GM12801 (cell line): ENCODE data around the gene SDC4.

Experiments used
- TF ChIP-seq, protein P1 (sequence below): IDR thresholded peaks from one replicate; pipeline ENCODE4 v1.5.1; 2011; ENCODE audit warnings: control low read depth; ENCODE audit not compliant: insufficient read length; ENCODE audit errors: extremely low read depth

The SDC4 gene

DNA sequence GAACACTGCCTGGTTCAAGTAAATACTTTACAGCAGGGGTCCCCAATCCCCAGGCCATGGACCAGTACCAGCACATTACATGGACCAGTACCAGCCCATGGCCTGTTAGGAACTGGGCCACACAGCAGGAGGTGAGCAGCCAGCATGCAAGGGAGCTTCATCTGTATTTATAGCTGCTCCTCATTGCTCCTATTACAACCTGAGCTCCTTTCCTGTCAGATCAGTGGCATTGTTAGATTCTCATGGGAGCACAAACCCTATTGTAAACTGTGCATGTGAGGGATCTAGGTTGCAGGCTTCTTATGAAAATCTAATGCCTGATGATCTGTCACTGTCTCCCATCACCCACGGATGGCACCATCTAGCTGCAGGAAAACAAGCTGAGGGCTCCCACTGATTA is 53.6 kb downstream of the SDC4 start:
- TF ChIP-seq, protein P1, sequence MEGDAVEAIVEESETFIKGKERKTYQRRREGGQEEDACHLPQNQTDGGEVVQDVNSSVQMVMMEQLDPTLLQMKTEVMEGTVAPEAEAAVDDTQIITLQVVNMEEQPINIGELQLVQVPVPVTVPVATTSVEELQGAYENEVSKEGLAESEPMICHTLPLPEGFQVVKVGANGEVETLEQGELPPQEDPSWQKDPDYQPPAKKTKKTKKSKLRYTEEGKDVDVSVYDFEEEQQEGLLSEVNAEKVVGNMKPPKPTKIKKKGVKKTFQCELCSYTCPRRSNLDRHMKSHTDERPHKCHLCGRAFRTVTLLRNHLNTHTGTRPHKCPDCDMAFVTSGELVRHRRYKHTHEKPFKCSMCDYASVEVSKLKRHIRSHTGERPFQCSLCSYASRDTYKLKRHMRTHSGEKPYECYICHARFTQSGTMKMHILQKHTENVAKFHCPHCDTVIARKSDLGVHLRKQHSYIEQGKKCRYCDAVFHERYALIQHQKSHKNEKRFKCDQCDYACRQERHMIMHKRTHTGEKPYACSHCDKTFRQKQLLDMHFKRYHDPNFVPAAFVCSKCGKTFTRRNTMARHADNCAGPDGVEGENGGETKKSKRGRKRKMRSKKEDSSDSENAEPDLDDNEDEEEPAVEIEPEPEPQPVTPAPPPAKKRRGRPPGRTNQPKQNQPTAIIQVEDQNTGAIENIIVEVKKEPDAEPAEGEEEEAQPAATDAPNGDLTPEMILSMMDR: no peak

DNA sequence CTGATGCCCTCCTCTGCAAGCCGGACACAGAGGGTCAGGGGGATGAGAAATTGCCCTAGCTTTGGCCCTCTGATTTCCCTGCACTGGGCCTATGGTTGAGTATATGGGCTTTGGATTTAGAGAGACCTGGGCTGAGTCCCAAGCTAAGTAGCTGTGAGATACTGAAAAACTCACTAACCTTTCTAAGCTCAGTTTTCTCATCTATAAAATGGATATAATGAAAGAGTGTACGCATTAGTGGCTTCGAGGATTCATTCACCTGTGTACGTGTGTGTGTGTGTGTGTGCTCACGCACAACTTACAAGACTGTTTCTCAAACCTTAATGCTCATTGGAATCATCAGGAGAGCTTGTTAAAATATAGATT is 54.2 kb downstream of the SDC4 start:
- TF ChIP-seq, protein P1: no peak

DNA sequence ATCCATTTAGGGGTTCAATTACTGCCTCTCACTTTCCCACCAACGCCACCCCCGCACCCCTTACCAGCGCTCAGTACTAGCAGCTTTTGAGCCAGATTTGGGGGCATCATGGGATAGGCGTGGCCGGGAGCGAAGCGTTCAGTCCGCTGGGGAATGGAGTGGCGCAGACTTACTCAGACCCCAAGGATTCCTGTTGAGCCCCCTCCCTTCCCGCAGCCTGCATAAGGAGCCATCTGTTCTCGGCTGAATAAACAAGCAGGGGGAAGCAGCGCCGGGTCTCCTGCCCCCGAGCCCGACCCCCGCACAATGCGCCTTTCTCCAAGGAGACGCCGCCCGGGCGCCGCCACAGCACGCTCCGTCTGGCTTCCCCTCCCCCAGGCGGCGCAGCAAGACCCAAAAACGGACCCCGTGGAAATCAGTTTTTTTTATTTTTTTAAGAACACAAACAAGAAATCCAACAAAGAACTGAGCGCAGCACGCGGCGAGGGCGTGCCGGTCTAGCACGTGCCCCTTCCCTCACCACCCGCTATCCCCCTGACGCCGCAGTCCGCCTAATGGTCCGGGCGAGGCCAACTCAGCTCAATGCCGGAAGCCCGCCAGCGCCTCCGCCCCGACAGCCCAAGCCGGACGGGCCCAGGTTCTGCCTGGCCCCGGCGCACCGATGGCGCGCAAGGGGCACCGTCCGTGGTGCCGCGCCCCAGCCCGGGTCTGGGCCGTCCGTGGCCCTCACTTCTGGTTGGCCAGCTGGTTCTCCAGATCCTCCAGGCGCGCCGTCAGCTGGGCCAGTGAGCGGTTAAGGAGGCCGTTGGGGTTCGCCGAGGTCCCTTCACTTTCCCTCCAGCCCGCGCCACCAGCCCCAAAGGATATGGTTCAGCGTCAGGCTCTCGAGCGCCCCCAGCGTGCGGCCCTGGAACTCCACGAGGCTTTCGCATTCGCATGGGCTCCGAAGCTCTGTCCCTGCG is 54.9 kb downstream of the SDC4 start:
- TF ChIP-seq, protein P1: no peak

DNA sequence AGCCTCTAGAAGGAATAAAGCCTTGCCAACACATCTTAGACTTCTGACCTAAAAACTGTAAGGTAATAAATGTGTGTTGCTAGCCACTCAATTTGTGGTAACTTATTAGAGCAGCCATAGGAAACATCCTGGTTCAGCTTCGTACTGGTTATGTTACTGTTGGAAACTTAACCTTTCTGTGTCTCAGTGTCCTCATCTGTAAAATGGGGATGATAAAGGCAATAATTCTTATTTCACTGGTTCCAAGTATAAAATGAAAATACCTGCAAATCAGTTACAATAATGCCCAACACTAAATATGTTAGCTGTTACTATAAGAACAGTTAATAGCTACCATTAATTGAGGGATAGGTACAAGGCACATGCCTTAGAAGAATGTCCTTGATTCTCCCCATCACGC is 55.9 kb downstream of the SDC4 start:
- TF ChIP-seq, protein P1: no peak

DNA sequence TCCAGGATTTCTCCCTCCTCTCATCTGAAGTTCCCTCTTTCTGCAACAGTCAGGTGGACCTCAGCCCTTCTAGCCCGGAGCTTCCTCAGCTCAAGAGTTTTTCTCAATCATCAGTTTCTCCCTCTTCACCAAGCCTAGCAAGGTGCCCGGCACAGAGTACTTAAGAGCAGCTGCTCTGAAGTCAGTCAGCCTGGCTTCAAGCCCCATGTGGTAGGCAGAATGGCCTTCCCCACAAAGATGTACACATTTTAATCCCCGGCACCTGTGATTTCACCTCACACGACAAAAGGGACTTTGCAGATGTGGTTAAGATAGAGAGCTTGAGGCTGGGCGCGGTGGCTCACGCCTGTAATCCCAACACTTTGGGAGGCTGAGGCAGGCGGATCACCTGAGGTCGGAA is 56.7 kb downstream of the SDC4 start:
- TF ChIP-seq, protein P1: no peak

DNA sequence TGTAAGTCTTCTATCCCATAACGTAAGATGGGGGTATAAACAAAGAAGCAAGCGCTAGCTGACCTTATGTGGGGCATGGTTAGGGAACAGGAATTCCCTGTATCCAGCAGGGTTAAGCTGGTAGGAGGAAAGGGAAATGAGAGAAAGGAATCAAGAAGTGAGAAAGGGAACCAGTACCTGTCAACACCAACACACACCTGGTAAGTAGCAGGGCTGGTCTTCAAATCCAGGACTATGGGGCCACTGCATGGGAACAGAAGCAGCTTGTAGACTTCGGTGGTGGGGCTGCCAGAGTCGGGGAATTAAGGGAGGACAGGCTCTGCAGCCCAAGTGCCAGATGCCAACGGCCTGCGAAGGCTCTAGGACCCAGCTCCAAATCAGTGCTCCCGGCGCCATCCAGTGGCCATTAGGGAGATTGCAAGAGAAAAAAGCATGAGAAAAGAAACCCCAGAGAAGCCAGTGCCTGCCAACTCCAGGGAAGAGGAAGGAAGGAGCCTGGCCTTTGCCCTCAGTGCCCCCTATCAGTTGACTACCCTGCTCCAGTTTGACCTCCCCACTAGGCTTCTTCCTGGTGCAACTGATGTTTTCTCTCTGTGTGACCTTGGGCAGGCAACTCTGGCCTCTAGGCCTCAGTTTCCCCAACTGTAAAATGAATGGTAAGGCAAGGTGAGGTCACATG is 57.4 kb downstream of the SDC4 start:
- TF ChIP-seq, protein P1: no peak

DNA sequence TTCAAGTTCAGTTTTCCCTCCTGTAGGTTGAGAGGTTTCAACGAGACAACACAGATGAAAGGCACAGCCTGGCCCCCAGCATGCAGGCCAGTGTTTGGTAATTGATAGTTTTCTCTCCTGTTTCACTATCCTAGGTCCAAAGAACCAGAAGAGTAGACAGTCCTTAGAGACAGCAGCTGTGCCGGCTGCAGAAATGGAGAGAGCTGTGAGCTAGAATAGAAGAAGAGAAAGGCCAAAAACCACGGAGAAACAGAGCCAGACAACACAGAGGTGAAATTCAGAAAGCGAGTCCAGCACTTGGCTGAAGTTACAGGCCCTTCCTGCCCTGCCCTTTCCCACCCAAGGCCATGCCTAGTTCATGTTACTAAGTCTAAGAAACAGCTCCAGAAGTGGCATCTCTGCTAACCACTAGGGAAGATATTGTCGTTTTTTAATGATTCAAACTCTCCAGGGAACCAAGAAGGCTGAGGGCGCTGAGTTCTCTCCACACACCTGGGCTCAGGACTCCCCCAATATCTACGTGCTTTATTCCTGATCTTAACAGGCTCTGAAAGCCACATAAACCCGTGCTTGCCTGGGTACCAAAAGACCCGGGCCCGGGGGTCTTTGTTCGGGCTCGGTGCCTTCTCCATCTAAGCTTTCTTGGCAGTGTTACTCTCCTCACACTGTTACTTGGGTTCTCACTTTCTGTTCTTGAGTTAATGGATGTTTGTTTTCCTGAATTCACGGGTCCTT is 58.1 kb downstream of the SDC4 start:
- TF ChIP-seq, protein P1: no peak
